GM23338 (cell line): ENCODE data around the gene MYO16. TPM values are rescaled to one million over a fixed set of nuclear protein-coding genes. Genes with fewer than 3 reads are reported as not detected.

ENCODE experiments used
- ATAC-seq: fragments of 200-7000 bp; cut with Tn5 transposase; 3 replicates; pipeline ENCODE4 v1.9.1; 2020
- DNase-seq: peaks from one replicate; pipeline ENCODE4 v3.0.0-alpha.2; 2015; ENCODE audit warnings: low spot score
- H2AFZ ChIP-seq: fragments of 200-600 bp; sonication (generic); 2 replicates; pipeline ENCODE4 v1.8.0; 2016; ENCODE audit warnings: antibody characterized with exemption, mild to moderate bottlenecking, moderate library complexity
- H3F3A ChIP-seq: fragments of 200-600 bp; sonication (generic); replicated peaks from 2 replicates; pipeline ENCODE4 v1.8.0; 2017; ENCODE audit warnings: antibody characterized with exemption, mixed run types, low read depth
- H3K27ac ChIP-seq: fragments of 200-600 bp; sonication (generic); 2 replicates; pipeline ENCODE4 v1.6.1; 2016; ENCODE audit warnings: low read depth
- H3K27me3 ChIP-seq: fragments of 200-600 bp; sonication (generic); 2 replicates; pipeline ENCODE4 v1.8.0; 2016; ENCODE audit warnings: mild to moderate bottlenecking, mixed run types, moderate library complexity; ENCODE audit not compliant: insufficient read depth
- H3K36me3 ChIP-seq: fragments of 200-600 bp; sonication (generic); 2 replicates; pipeline ENCODE4 v1.8.0; 2016; ENCODE audit warnings: mild to moderate bottlenecking; ENCODE audit not compliant: insufficient read depth
- H3K4me1 ChIP-seq: fragments of 200-600 bp; sonication (generic); 2 replicates; pipeline ENCODE4 v1.8.0; 2016; ENCODE audit warnings: mild to moderate bottlenecking, moderate library complexity; ENCODE audit not compliant: insufficient read depth
- H3K4me2 ChIP-seq: fragments of 200-600 bp; sonication (generic); 2 replicates; pipeline ENCODE4 v1.7.1; 2017; ENCODE audit warnings: mixed run types
- H3K4me3 ChIP-seq: fragments of 200-600 bp; sonication (generic); 2 replicates; pipeline ENCODE4 v1.6.1; 2016; ENCODE audit warnings: mixed run types
- H3K79me2 ChIP-seq: fragments of 200-600 bp; sonication (generic); replicated peaks from 2 replicates; pipeline ENCODE4 v1.8.0; 2017; ENCODE audit warnings: mild to moderate bottlenecking; ENCODE audit not compliant: insufficient read depth
- H3K9me2 ChIP-seq: fragments of 200-600 bp; sonication (generic); 2 replicates; pipeline ENCODE4 v1.8.0; 2017; ENCODE audit not compliant: insufficient read depth
- H4K20me1 ChIP-seq: fragments of 200-600 bp; sonication (generic); replicated peaks from 2 replicates; pipeline ENCODE4 v1.8.0; 2017; ENCODE audit warnings: mild to moderate bottlenecking; ENCODE audit not compliant: insufficient read depth
- H3K27ac Mint-ChIP-seq: 2 replicates; pipeline ENCODE4 v1.8.0; 2020; ENCODE audit warnings: inconsistent platforms, mild to moderate bottlenecking, moderate library complexity, mixed read lengths
- H3K27me3 Mint-ChIP-seq: 3 replicates; pipeline ENCODE4 v1.8.0; 2022; ENCODE audit warnings: low read depth, mild to moderate bottlenecking, moderate library complexity, mixed read lengths, inconsistent platforms; ENCODE audit not compliant: insufficient read depth, poor library complexity
- H3K36me3 Mint-ChIP-seq: 3 replicates; pipeline ENCODE4 v1.8.0; 2021; ENCODE audit warnings: low read depth, mild to moderate bottlenecking, inconsistent platforms, moderate library complexity, mixed read lengths
- H3K4me1 Mint-ChIP-seq: 3 replicates; pipeline ENCODE4 v1.8.0; 2020; ENCODE audit warnings: mild to moderate bottlenecking, inconsistent platforms, mixed read lengths
- H3K4me3 Mint-ChIP-seq: 3 replicates; pipeline ENCODE4 v1.8.0; 2021; ENCODE audit warnings: moderate library complexity, mild to moderate bottlenecking, inconsistent platforms, mixed read lengths
- H3K9me3 Mint-ChIP-seq: 3 replicates; pipeline ENCODE4 v1.8.0; 2020; ENCODE audit warnings: moderate library complexity, mild to moderate bottlenecking, inconsistent platforms, mixed read lengths
- STAT1 ChIP-seq: IDR thresholded peaks from one replicate; pipeline ENCODE4 v1.6.1; 2016; ENCODE audit warnings: antibody characterized with exemption; ENCODE audit not compliant: unreplicated experiment
- ZNF331 ChIP-seq: fragments of 250-450 bp; sonication (Bioruptor Pico); IDR thresholded peaks from 2 replicates; pipeline ENCODE4 v1.5.0; 2020; ENCODE audit warnings: low read depth, mild to moderate bottlenecking, moderate library complexity
- polyA plus RNA-seq: library from polyadenylated mRNA; unstranded; fragments of >200 nt; fragmentation: Nextera tagmentation; extraction: Ambion mirVana; gene quantifications from 2 replicates; pipeline ENCODE4 v1.2.1, GENCODE V29; 2016
- total RNA-seq: library from RNA; depleted of rRNA; stranded (reverse); fragments of >200 nt; shearing (Covaris generic); gene quantifications from 2 replicates; pipeline ENCODE4 v1.2.3, GENCODE V29; 2014
- TF ChIP-seq, protein P1 (sequence below): fragments of 250-450 bp; sonication (Bioruptor Pico); IDR thresholded peaks from 2 replicates; pipeline ENCODE4 v1.5.0; 2020; ENCODE audit warnings: mild to moderate bottlenecking, moderate library complexity

Gene MYO16
- total and polyA plus RNA-seq, 2 experiments from 2014 or later, result 0.10 to 0.13 TPM

DNA sequence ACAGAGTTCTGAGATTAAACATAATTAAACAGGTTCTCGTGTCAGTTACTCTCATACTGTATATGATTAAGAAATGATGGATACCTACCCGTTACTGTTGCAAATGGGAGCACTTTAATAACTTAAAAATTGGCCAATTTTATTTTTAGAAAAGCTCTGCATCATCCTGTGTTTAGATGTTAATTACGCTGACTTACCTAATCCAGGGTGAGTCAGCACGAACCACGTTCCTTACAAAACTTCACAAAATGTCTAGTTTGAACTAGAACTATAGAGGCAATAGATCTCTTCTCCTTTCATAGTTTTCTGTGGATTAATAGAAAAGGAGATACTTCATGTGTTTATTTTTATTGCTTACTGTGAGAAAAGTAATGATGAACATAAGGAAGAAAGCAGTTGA, 363.9 kb downstream of the MYO16 start (continued):
- no peak for TF ChIP-seq STAT1

DNA sequence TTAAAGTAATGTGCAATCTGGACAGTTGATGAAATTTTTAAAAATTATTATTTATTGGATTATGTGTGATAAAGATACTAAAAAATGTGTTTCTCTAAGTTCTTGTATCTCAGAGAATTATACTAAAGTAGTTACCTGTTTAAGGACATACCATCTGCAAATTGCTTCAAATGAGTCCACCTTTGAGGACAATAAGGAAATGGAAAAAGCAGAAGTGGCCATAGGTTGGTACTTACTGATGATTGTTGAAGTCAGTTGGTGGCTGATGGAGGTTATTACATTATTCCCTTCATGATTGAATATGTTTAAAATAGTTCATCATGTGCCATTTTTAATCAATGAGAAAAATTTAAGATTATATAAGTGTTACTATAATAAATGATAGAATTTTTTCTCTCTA, 367.0 kb downstream of the MYO16 start:
- no peak for ATAC-seq

More for the DNA sequence above, 367.0 kb downstream of the MYO16 start:
- no peaks in the 10 kb centered on the region for H3K27me3 ChIP-seq
- no peaks in the 10 kb centered on the region for H3K79me2 ChIP-seq
- no peak for DNase-seq
- H3K9me3 Mint-ChIP-seq, result no peaks in the 10 kb centered on the region
- H2AFZ ChIP-seq, result no peak overlapping the region
- H3K36me3 ChIP-seq, result no peaks in the 10 kb centered on the region
- no peaks in the 10 kb centered on the region for H3K36me3 Mint-ChIP-seq
- peaks cover 20% of the 10 kb centered on the region for H3K4me1 Mint-ChIP-seq
- H3K9me2 ChIP-seq, result no peaks in the 10 kb centered on the region
- no peak overlapping the region for H3K27ac Mint-ChIP-seq
- H3K4me3 ChIP-seq, result no peak overlapping the region
- no peaks in the 10 kb centered on the region for H4K20me1 ChIP-seq
- H3K27ac ChIP-seq, result no peak overlapping the region
- no peak overlapping the region for H3K4me2 ChIP-seq
- H3K4me3 Mint-ChIP-seq, result no peak overlapping the region
- peaks cover 12% of the 10 kb centered on the region; the same call in 1 of the 2 replicates for H3K4me1 ChIP-seq
- H3K27me3 Mint-ChIP-seq, result peaks cover 2% of the 10 kb centered on the region
- TF ChIP-seq, protein P1, sequence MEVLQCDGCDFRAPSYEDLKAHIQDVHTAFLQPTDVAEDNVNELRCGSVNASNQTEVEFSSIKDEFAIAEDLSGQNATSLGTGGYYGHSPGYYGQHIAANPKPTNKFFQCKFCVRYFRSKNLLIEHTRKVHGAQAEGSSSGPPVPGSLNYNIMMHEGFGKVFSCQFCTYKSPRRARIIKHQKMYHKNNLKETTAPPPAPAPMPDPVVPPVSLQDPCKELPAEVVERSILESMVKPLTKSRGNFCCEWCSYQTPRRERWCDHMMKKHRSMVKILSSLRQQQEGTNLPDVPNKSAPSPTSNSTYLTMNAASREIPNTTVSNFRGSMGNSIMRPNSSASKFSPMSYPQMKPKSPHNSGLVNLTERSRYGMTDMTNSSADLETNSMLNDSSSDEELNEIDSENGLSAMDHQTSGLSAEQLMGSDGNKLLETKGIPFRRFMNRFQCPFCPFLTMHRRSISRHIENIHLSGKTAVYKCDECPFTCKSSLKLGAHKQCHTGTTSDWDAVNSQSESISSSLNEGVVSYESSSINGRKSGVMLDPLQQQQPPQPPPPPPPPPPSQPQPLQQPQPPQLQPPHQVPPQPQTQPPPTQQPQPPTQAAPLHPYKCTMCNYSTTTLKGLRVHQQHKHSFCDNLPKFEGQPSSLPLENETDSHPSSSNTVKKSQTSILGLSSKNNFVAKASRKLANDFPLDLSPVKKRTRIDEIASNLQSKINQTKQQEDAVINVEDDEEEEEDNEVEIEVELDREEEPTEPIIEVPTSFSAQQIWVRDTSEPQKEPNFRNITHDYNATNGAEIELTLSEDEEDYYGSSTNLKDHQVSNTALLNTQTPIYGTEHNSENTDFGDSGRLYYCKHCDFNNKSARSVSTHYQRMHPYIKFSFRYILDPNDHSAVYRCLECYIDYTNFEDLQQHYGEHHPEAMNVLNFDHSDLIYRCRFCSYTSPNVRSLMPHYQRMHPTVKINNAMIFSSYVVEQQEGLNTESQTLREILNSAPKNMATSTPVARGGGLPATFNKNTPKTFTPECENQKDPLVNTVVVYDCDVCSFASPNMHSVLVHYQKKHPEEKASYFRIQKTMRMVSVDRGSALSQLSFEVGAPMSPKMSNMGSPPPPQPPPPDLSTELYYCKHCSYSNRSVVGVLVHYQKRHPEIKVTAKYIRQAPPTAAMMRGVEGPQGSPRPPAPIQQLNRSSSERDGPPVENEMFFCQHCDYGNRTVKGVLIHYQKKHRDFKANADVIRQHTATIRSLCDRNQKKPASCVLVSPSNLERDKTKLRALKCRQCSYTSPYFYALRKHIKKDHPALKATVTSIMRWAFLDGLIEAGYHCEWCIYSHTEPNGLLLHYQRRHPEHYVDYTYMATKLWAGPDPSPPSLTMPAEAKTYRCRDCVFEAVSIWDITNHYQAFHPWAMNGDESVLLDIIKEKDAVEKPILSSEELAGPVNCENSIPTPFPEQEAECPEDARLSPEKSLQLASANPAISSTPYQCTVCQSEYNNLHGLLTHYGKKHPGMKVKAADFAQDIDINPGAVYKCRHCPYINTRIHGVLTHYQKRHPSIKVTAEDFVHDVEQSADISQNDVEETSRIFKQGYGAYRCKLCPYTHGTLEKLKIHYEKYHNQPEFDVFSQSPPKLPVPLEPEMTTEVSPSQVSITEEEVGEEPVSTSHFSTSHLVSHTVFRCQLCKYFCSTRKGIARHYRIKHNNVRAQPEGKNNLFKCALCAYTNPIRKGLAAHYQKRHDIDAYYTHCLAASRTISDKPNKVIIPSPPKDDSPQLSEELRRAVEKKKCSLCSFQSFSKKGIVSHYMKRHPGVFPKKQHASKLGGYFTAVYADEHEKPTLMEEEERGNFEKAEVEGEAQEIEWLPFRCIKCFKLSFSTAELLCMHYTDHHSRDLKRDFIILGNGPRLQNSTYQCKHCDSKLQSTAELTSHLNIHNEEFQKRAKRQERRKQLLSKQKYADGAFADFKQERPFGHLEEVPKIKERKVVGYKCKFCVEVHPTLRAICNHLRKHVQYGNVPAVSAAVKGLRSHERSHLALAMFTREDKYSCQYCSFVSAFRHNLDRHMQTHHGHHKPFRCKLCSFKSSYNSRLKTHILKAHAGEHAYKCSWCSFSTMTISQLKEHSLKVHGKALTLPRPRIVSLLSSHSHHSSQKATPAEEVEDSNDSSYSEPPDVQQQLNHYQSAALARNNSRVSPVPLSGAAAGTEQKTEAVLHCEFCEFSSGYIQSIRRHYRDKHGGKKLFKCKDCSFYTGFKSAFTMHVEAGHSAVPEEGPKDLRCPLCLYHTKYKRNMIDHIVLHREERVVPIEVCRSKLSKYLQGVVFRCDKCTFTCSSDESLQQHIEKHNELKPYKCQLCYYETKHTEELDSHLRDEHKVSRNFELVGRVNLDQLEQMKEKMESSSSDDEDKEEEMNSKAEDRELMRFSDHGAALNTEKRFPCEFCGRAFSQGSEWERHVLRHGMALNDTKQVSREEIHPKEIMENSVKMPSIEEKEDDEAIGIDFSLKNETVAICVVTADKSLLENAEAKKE (CRISPR knock-in tag), result no peak
- no peak for TF ChIP-seq ZNF331 (CRISPR knock-in tag)
- no peaks in the 10 kb centered on the region for H3F3A ChIP-seq
